Activated CD4-positive, alpha-beta T cell treated with anti-CD3 and anti-CD28 coated beads, Interleukin-2, amount 50 U/mL, for 16 hours (primary cell): Measurements from ENCODE around the gene NKIRAS2.
A peak's percentile ranks its signal among the peaks of the same experiment; 100 is the strongest.

Source experiments
- DNase-seq: peaks from one replicate; pipeline ENCODE4 v3.0.0-alpha.2; 2020

Gene NKIRAS2

DNA sequence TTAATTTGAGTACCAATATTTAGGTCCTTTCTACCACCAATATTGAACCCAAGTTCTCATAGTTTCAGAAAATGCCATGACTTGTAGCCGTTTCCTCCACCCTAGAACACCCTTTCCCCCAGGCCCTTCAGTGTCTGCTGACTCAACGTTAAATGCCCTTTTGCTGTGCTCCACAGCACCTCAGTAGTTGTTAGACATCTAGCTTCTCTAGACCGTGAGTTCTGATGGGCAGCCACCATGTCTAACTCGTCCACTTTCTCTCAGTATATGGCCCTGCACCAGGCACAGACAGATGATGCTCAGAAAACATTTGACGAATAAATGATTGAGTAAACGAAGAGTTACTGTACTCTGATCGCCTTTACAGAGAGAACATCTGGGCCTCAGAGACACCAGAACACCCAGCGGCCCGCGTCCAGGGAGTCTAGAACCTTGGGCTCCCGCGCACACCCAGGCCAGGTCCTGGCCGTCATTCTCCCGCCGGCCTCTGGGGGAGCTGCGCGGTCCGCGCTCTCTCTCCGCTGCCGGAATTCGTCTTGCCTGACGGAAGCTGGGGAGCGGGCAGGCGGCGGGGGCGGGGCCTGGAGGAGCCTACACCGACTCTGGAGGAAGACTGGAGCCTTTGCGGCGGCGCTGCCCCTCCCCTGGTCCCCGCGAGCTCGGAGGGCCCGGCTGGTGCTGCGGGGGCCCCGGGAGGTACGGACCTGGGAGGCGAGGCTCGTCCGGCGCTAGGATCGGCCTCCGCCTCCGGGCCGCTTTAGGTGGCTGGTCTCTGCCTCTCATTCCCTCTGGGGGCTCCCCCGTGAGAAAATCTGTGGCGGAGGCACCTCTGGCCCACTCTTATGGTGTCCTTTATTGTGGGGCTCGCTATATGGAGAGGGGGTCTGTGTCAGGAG is at the start of gene NKIRAS2:
NKIRAS2 (plus strand) TSS at position 582 of the 896 bp plus-strand sequence. CDS start 1,488 bp downstream, outside the sequence.
- DNase-seq: peak; percentile 96

DNA sequence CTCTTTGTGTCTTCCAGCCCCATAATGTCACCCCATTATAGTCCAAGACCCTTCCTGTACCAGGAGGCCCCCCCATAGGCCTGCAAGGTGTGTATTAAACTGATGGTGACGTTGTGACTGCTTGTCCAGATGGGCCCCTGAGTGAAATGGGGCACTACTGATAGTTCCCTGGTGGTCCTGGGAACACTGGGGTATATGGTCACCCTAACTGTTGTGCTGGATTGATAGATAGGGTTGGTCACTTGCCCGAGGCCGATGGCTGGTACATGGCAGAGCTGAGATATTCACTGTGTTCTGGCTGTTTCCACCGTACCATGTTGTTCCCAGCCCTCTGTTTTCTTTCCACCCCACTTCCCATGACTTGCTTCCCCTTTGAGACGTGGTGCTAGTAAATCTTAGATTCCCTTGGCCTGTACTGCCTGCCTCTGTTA is 49.0 kb upstream of the NKIRAS2 start:
- DNase-seq: no peak

DNA sequence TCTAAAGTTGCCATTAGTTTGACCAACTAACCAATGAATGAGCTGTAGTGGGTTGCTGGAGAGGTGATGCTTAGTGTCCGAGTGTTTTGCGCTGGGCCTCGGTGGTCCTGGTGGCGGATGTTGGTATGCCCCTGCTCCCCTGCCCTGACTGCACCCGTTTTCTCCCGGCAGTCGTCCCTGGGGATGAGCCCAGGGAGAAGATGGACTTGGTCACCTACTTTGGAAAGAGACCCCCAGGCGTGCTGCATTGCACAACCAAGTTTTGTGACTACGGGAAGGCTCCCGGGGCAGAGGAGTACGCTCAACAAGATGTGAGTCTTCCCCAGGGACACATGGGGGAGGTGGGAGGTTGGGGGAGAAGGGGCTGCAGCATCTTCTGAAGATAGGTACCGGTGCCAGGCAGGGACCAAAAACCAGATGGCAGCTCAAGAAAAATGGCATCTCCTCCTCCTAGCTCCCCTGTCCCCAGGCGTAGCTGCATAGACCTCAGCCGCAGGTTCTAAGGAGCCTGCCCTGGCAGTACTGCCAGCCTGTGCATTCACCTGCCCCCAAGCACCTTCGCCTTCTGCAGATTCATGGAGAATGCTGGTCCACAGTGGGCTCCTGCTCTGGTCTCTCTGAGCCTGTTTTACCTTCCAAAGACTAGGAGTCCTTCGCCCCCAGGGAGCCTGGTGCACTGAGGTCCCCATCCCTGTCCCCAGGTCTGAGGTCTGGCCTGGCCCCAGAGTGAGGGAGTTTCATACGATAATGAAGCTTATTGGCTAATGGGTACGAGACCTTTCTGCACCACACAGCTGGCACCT is 48.0 kb upstream of the NKIRAS2 start:
- no peak for DNase-seq

DNA sequence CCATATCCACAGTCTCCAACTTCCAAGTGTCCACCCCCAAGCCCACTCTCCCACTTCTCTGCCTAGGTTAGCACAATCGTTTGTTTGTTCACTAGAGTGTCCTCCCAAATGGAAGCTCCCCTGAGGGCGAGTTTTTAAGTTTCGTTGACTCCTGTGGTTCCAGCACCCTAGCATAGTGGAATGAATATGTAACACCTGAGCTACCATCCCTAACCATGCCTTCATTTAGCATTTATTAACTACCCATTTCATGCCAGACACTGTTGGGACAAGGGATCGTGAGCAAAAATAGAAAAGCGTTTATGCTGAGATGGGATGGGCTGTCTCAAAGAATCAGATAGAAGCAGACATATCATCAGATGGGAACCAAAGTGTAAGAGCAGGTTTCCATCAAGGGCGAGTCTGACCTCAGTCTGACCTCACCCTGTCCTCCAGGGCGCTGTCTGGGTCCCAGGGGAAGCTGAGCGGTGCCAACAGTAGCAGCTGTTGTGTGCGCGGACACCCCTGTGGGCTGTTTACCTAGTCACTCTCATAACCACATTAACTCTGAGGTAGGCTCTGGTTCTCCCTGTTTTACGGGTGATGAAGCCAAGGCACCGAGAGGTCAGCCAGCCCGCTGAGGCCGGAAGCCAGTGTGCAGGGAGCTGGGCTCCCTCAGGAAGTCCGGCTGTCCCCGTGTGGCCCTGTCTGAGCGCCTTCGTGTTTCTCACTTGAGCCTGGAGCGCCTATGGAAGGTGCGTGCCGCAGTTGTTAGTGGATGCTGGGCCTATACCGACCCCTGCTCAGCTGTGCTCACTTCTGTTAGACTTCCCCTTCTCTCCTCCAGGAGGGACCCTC is 47.1 kb upstream of the NKIRAS2 start:
- no peak for DNase-seq

DNA sequence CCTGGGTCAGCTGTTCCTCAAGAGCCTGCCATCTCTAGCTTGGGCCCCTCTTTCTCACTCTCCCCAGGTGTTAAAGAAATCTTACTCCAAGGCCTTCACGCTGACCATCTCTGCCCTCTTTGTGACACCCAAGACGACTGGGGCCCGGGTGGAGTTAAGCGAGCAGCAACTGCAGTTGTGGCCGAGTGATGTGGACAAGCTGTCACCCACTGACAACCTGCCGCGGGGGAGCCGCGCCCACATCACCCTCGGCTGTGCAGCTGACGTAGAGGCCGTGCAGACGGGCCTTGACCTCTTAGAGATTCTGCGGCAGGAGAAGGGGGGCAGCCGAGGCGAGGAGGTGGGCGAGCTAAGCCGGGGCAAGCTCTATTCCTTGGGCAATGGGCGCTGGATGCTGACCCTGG is 46.5 kb upstream of the NKIRAS2 start:
- no peak for DNase-seq

DNA sequence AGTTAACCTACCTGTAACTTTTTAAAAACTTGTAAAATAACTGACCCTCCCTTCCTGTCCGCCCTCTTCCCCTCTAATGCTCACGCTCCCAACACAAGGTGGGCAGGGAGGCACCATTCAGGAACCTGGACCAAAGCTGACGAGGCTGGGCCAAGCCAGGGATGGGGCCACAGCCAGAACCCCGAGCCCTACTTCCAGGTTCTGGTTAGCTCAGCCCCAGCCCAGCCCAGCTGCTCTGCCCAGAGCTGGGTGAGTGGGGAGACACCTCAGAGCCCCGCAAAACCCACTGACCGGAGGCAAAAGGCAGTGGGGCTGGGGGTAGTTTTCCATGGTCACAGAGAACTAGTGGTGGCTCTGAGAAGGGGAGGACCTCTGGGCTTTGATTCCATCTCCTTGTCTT is 45.9 kb upstream of the NKIRAS2 start:
- DNase-seq: no peak

DNA sequence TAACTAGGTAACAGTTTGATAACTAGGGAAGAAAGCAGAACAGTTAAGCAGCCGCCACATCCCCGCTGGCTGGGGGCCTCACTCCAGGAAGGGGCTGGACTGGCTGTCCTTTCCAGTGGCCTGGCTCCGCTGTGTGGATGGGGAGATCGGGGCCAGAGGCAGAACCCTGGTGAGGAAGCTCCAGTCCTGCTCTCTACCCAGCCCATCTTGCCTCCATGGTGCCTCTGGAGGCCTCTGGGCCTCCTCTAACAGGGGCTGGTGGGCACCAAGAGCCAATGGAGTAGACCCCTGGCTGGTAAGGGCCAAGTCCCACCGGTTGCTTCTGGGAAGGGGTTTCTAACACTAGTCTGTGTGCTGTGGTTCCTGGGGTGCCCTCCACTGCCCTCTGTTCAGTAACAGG is 45.2 kb upstream of the NKIRAS2 start:
- DNase-seq: no peak

DNA sequence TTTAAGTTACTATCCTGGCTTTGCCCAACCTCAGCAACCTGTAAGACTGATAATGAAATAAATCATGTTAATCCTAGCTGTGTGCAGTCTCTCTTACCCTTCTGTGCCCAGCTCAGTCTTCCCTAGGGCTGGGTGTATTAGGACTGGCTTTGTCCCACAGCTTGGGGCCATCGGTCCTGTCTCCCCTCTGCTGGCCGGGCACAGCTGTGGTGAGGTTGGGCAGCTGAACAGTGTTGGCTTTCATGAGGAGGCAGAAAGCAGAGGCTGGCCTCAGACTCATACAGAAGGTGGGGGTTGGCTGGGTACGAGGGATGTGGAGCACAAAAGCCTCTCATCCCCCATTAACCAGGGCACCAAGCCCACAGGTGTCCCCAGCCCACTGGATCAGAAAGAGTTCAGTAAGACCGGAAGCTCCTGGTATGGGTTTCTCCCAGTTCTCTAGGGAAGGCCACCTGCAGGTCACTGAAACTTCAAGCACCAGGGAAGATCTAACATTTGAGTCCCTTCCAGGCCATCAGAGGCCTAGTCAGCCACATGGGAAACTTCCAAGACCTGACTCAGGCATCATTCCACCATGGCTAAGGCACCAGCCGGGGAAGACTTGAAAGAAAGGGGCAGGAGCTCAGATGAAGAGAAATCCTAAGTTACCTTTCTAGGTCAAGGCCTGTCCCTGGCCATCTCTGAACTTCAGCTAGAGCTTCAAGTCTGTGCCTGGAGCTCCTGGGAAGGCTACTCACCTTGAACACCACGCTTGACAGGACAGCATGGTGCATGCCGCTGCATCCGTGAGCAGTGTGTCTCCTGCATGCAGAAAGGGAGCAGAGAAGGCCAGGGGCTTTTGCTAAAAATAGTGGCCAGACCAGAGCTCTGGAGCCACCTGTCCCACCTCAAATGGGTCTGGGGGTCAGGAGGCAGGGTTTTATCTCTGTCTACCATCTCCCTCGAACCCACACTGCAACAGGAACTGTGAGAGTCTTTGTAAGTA is 44.5 kb upstream of the NKIRAS2 start:
- no peak for DNase-seq

DNA sequence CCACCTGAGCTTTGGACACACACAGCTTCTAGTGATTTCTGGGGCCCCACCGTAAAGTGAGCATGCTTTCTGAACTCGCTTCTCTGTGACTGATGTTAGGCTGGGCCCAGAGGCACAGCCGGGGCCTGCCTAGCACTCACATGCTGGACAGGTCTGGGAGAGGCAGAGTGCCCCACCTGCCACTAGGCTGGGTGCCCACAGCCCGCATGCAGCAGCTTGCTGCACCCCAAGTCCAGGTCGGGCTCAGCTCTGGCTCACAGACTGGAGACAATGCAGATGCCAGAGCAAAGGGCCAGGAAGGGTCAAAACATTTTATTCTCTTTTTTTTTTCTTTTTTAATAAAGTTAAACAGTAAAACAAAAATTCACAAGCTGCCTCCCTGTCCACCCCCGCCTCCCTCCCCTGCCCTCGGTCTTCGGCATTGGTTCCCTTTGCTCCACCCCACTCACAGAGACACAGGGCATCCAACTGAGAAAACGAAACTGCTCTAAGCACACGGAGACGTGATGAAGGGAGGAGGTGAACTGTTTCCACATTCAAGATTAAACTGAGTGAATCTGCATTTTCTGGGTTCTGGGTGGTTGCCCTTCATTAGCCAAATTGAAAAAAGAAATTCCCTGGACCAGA is 43.6 kb upstream of the NKIRAS2 start:
- no peak for DNase-seq

DNA sequence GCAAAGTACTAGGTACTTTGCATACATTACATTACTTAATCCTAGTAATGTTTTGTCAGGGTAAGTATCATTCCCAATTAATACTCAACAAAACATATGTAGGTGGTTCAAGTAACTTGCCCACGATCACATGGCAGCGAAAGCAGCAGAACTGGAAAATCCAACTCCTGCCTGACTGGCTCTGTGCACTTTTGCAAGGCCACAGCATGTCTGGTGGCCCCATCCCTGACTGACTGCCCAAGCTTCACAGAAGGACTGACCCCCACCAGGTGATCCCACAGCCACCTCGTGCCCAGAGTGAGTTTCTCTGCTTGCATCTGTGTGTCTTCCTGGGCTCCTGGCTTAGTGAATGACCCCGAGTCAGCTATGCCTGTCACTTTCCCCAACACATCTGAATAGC is 41.9 kb upstream of the NKIRAS2 start:
- no peak for DNase-seq

DNA sequence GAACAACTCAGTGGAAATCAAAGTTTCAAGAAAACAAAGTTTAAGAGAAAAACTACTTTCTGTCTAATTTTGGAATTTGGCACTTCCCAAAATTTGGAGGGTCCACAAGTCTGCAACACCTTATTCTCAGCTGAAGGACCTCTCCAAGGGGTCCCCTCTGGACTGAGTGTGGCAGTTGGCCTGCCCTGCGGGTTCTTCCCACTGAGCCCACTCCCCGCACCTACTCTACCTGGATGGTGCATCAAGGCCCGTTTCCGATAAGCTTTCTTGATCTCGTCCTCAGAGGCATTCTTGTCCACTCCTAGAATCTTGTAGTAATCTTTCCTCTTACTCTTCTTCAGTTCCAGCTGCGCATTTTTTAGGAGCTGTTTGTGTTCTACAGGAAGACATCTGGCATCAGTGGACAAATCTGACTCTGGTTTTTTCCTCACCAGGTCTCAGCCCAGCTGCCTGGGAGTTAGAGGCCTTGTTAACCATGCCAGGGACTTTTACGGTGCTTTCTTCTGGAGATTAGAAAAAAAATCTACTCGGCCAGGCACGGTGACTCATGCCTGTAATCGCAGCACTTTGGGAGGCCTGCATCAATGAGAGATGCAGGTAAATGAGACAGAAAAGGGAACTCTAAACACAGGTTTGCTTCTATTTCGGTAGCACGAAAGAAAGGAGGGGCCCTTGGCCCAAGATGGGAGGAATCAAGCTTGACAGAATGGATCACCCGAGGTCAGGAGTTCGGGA is 37.7 kb upstream of the NKIRAS2 start:
- DNase-seq: no peak

DNA sequence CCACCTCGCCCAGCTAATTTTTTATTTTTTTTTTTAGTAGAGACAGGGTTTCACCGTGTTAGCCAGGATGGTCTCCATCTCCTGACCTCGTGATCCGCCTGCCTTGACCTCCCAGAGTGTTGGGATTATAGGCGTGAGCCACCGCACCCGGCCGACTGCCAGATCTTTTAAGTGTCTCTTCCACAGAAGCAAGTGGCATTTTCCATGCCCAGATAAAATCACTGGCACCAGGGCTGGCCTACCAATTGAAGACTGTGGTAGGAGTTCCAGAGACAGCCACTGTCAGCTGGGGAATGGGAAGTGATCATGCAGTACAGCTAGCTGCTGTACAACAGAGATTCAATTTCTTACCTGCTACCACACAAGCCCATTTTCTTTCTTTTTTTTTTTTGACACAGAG is 35.4 kb upstream of the NKIRAS2 start:
- no peak for DNase-seq

DNA sequence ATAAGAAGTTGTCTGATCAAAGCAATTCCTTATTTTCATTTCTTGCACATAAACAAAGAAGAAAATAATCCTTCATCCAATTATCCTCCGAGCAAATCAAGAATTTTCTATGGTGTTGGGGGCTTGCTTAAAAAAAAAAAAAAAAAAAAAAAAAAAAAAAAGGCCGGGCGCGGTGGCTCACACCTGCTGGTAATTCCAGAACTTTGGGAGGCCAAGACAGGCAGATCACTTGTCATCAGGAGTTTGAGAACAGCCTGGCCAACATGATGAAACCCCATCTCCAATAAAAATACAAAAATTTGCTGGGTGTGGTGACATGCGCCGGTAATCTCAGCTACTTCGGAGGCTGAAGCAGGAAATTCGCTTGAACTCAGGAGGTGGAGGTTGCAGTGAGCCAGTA is 34.0 kb upstream of the NKIRAS2 start:
- no peak for DNase-seq

DNA sequence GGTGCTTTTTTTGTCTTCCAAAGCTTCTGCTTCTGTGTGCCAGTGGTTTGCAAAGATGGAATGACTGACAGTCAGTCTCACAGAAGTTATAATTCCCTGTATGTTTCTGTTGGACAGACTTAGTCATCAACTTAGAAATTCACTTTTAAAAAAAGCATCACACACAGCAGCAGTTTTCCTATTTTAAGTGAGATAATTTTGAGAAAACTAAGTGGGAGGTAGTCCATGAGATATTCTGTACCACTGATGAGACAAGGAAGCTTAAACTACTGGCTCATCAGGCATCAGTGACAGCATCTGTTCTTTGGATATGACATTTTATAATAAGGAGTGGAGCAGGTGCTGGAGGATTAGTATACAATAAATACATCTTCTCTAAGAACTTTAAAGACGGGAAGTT is 33.3 kb upstream of the NKIRAS2 start:
- no peak for DNase-seq

DNA sequence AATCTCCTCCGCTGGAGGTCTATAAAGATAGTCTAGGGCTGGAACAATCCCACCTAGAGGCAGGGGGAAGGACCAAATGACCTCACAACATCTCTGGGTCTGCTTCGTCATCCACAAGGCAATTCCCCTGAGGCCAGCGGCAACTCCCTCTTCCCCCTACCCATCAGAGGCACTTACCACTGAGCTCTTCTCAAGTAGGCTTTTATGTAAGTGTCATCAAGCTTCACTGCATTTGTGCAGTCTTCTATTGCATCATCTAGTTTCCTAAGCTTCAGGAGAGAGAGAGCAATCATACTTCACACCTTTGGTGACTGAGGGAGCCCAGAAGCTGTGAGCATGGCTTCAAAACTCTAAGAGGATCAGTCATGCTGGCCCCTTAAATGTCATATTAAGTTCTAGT is 32.2 kb upstream of the NKIRAS2 start:
- DNase-seq: peak; percentile 40

DNA sequence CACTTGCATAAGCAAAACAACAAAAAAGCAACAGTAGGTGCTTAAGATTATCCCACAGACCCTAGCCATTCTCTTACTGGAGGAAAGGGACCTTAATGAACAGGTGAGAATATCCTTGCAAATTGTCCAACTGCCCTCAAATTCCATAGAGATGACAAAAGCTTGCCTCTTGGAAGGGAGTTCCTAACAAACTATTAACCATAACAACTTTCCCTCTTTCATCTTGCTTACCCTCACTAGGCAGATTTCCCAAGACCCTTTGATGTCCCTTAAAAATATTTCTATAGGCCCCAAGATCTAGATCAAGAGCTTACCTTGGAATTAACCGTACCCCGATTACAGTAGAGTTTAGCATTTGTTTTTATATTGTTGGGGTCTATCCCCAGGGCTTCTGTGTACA is 31.5 kb upstream of the NKIRAS2 start:
- no peak for DNase-seq

DNA sequence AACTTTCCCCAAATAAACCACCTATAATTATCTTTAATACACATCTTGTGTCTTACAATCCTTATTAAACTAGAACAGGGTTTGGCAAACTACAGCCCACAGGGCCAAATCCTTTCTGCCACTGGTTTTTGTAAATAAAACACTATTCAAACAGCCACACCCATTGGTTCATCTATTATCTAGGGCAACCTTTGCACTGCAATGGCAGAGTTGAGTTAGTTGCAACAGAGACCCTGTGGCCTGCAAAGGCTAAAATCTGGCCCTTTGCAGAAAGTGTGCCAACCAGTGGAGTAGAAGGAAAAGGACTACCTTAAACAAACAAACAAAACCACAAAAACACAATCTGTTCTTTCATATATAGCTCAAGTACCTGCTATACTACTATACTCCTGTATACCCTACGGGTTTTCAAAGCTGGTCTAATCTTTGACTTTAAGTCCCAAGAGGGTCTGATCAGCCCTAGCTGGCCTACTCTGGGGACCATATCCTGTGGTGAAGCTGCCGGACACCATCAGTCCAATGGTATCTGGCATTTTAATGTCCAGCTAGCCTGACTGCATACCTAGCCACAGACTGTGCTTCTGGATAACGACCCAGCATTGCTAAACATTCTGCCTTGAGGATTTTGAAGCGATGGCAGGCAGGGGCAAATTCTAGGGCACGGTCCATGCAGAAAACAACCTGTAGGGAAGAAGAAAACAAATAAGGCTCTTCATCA is 30.0 kb upstream of the NKIRAS2 start:
- DNase-seq: no peak

DNA sequence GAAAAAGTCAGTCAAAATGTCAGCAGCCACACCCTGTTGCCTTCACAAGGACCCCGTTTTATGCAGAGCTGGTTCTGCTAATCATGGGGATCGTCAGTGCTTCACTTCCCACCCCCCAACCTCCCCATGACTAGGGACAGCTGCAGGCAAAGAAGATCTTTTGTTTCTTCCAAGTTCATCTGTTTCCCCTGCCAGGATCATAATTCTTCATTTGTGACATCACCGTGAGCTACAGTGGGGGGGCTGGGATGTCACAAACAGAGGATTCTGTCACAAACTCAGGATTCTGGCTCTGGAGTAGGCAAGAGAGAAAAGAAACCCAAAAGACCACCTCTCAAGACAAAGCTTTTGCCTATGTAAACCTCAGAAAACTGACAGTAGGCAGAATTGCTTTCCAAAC is 27.3 kb upstream of the NKIRAS2 start:
- DNase-seq: no peak

DNA sequence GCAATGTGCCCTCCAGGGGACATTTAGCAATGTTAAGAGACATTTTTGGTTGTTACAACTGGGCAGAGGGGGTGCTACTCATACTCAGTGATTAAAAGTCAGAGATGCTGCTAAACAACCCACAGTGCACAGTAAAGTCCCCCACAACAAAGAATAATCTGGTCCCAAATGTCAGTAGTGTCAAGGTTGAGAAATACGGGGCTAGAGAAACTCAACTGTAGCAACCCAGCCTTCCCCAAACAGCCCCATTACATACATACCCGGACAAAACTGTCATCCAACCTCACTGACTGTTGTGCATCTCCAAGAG is 23.1 kb upstream of the NKIRAS2 start:
- DNase-seq: no peak

DNA sequence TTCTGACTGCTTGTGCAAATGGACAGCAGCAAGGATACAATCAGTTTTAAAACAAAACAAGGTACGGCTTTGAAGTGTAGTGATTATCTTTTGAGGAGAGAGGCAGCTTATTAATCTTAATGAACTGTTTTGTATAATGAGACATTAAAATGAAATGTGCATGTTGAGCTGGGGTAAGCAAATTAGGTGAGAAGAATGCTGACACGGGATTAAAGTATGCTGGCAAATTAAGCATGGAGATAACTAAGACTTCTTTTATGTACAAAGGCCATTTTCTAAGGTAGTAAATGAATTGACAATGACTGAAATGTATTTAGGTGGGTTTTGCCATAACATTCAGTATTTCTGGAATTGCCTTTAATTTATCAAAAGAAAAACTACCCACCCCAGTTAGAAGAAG is 21.4 kb upstream of the NKIRAS2 start:
- no peak for DNase-seq
